Measurements from ENCODE around the gene MBD5. TPM values are rescaled to one million over a fixed set of nuclear protein-coding genes. Genes with fewer than 3 reads are reported as not detected.

MBD5 gene
- total and polyA plus RNA-seq, 4 donors: 5.7 to 140 (median 21.2) TPM

GRCh38 chr2:148167241-148167766 is 146.4 kb downstream of the MBD5 start:
- no peak overlapping the region for H3K4me3 ChIP-seq
- no peaks in the 10 kb centered on the region for H3K4me1 ChIP-seq (ENCODE audit: control insufficient read depth in 5 of 5, insufficient read depth in 5 of 5, low read length in 5 of 5)
- peaks cover 0 to 4% (median 1%) of the 10 kb centered on the region in 4 donors for H3K36me3 ChIP-seq (ENCODE audit: control insufficient read depth in 4 of 4, insufficient read depth in 4 of 4, low read length in 4 of 4)
- no peaks in the 10 kb centered on the region for H3K9me3 ChIP-seq (ENCODE audit: control insufficient read depth in 4 of 4, insufficient read depth in 3 of 4, low read length in 3 of 4)
- ATAC-seq (ENCODE audit: insufficient read depth, low FRiP score) (no peak), DNase-seq (no peak)
- no peak for TF ChIP-seq CTCF (IDR thresholded peaks at IDR 0.05; ENCODE audit: control extremely low read depth, extremely low read depth)
- no peak overlapping the region for H3K9ac ChIP-seq (ENCODE audit: insufficient read depth in 1 of 2, low read length in 2 of 2)
- H3K27me3 ChIP-seq (ENCODE audit: control insufficient read depth in 3 of 3, insufficient read depth in 3 of 3, low read length in 2 of 3): no peaks in the 10 kb centered on the region
- no peak overlapping the region for H3K27ac ChIP-seq (ENCODE audit: low read depth in 1 of 2, low read length in 1 of 2)

- no peak for ATAC-seq (ENCODE audit: insufficient read depth, low FRiP score)
- WGBS, 2 donors: 97 to 100% methylated on average over 1 of the region's 1 CpG
- no peak overlapping the region for H3K9ac ChIP-seq (ENCODE audit: insufficient read depth in 1 of 2, low read length in 2 of 2)
- H3K36me3 ChIP-seq (ENCODE audit: control insufficient read depth in 4 of 4, insufficient read depth in 4 of 4, low read length in 4 of 4): peaks cover 0 to 5% (median 2%) of the 10 kb centered on the region in 4 donors
- no peak overlapping the region for H3K27ac ChIP-seq (ENCODE audit: low read depth in 1 of 2, low read length in 1 of 2)
- H3K9me3 ChIP-seq (ENCODE audit: control insufficient read depth in 4 of 4, insufficient read depth in 3 of 4, low read length in 3 of 4): no peaks in the 10 kb centered on the region
- no peak for DNase-seq
- H3K27me3 ChIP-seq (ENCODE audit: control insufficient read depth in 3 of 3, insufficient read depth in 3 of 3, low read length in 2 of 3): no peaks in the 10 kb centered on the region
- no peak for TF ChIP-seq CTCF (IDR thresholded peaks at IDR 0.05; ENCODE audit: control extremely low read depth, extremely low read depth)
- no peak overlapping the region for H3K4me3 ChIP-seq
- H3K4me1 ChIP-seq (ENCODE audit: control insufficient read depth in 5 of 5, insufficient read depth in 5 of 5, low read length in 5 of 5): no peaks in the 10 kb centered on the region
These were observed 147.0 kb downstream of the MBD5 start for GRCh38 chr2:148167855-148168254.

GRCh38 chr2:148172131-148172753 is 151.4 kb downstream of the MBD5 start:
- no peak for DNase-seq

More at GRCh38 chr2:148172131-148172753, 151.4 kb downstream of the MBD5 start:
- ATAC-seq (ENCODE audit: insufficient read depth, low FRiP score): no peak
- Histone ChIP-seq H3K9ac (ENCODE audit: insufficient read depth in 1 of 2, low read length in 2 of 2) (no peak overlapping the region), H3K4me3 (no peak overlapping the region), H3K27me3 (ENCODE audit: control insufficient read depth in 3 of 3, insufficient read depth in 3 of 3, low read length in 2 of 3) (no peaks in the 10 kb centered on the region), H3K4me1 (ENCODE audit: control insufficient read depth in 5 of 5, insufficient read depth in 5 of 5, low read length in 5 of 5) (no peaks in the 10 kb centered on the region), H3K27ac (ENCODE audit: low read depth in 1 of 2, low read length in 1 of 2) (no peak overlapping the region), H3K36me3 (ENCODE audit: control insufficient read depth in 4 of 4, insufficient read depth in 4 of 4, low read length in 4 of 4) (peaks cover 0 to 8% (median 2%) of the 10 kb centered on the region in 4 donors), H3K9me3 (ENCODE audit: control insufficient read depth in 4 of 4, insufficient read depth in 3 of 4, low read length in 3 of 4) (no peaks in the 10 kb centered on the region)
- no peak for TF ChIP-seq CTCF (IDR thresholded peaks at IDR 0.05; ENCODE audit: control extremely low read depth, extremely low read depth)
- 94 to 100% methylated on average over 6 of the region's 6 CpGs for WGBS, 2 donors
